Prostate gland (tissue), 2 donors: ENCODE measurements around the gene RUSF1. TPM values are rescaled to one million over a fixed set of nuclear protein-coding genes. Genes with fewer than 3 reads are reported as not detected.

Source experiments
- DNase-seq: peaks from one replicate; pipeline ENCODE4 v3.0.0-alpha.2; 2019; ENCODE audit warnings: low spot score
- H3K27ac ChIP-seq, 2 donors: fragments of 200-600 bp; sonication (generic); 2 replicates each; pipeline ENCODE4 v1.5.1; 2017 to 2019
- H3K27me3 ChIP-seq: fragments of 200-600 bp; sonication (generic); replicated peaks from 2 replicates; pipeline ENCODE4 v1.5.1; 2019; ENCODE audit not compliant: insufficient read depth
- H3K36me3 ChIP-seq, 2 donors: fragments of 200-600 bp; sonication (generic); 1 replicate in 1 of 2; 2 replicates in 1 of 2; pipeline versions ENCODE4 v1.5.1 to v1.8.1; 2017 to 2019
- H3K4me1 ChIP-seq: fragments of 200-600 bp; sonication (generic); replicated peaks from 2 replicates; pipeline ENCODE4 v1.5.1; 2019
- H3K4me3 ChIP-seq, 2 donors: fragments of 200-600 bp; sonication (generic); 2 replicates each; pipeline ENCODE4 v1.5.1; 2017 to 2019
- H3K9me3 ChIP-seq: fragments of 200-600 bp; sonication (generic); 2 replicates; pipeline ENCODE4 v1.5.1; 2017
- POLR2A ChIP-seq: fragments of 450-650 bp; IDR thresholded peaks from one replicate; pipeline ENCODE4 v1.6.1; 2016; ENCODE audit warnings: antibody characterized with exemption, mild to moderate bottlenecking
- POLR2AphosphoS5 ChIP-seq: sonication (generic); formaldehyde crosslinking; IDR thresholded peaks from one replicate; pipeline ENCODE4 v1.6.1; 2017; ENCODE audit warnings: antibody characterized with exemption
- WGBS: methylation state at CpG from one replicate; pipeline ENCODE4 v1.1.5; 2018; 5-methylcytosine and 5-hydroxymethylcytosine counted together
- intact Hi-C: fragments of 100-400 bp; cut with DNase I; formaldehyde crosslinking; loops from one replicate; pipeline ENCODE4 v1.14.2; 2022
- total RNA-seq, 2 donors: library from RNA; depleted of rRNA; stranded (reverse); fragments of >200 nt; gene quantifications; one replicate each; pipeline ENCODE4 v1.1.0, GENCODE V29; 2016
- TF ChIP-seq, protein P1 (sequence below), 4 experiments: fragments of 200-600 bp in 2 of 4; fragments of 450-650 bp in 2 of 4; sonication (generic) in 2 of 4; IDR thresholded peaks; 1 replicate in 3 of 4; 2 replicates in 1 of 4; pipeline ENCODE4 v1.5.1; 2016 to 2019; ENCODE audit warnings: antibody characterized with exemption in 4 of 4, mild to moderate bottlenecking in 2 of 4, moderate library complexity in 2 of 4

The RUSF1 gene
- total RNA-seq, 2 donors from 2014 or later, result 142 to 153 TPM

DNA sequence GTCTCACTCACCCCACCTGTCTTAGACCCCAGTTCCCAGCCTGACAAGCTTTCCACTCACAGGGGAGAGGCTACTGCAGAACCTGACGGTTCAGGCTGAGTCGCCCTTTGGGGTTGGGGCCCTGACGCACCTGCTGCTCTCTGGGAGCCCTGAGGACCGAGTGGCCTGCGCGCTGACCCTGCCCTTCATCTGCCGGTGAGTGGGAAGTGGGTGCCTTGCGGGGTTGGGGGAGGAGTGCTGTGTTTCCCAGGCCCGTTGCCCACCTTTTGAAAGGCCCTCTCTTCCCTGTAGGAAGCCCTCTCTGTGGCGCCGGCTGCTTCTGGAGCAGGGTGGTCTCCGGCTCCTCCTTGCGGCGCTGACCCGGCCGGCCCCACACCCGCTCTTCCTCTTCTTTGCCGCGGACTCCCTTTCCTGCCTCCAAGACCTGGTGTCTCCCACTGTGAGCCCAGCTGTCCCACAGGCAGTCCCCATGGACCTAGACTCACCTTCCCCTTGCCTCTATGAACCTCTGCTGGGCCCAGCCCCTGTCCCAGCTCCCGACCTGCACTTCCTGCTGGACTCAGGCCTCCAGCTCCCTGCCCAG, 42.3 kb downstream of the RUSF1 start:
- 92% methylated on average over 20 of the region's 20 CpGs for WGBS
- no peak for TF ChIP-seq POLR2AphosphoS5
- no peak for TF ChIP-seq POLR2A
- TF ChIP-seq, protein P1, sequence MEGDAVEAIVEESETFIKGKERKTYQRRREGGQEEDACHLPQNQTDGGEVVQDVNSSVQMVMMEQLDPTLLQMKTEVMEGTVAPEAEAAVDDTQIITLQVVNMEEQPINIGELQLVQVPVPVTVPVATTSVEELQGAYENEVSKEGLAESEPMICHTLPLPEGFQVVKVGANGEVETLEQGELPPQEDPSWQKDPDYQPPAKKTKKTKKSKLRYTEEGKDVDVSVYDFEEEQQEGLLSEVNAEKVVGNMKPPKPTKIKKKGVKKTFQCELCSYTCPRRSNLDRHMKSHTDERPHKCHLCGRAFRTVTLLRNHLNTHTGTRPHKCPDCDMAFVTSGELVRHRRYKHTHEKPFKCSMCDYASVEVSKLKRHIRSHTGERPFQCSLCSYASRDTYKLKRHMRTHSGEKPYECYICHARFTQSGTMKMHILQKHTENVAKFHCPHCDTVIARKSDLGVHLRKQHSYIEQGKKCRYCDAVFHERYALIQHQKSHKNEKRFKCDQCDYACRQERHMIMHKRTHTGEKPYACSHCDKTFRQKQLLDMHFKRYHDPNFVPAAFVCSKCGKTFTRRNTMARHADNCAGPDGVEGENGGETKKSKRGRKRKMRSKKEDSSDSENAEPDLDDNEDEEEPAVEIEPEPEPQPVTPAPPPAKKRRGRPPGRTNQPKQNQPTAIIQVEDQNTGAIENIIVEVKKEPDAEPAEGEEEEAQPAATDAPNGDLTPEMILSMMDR (IDR thresholded peaks at IDR 0.05), result no peak
- no peaks in the 10 kb centered on the region for H3K27me3 ChIP-seq
- H3K36me3 ChIP-seq, result peaks cover 2 to 16% of the 10 kb centered on the region in 2 donors
- H3K9me3 ChIP-seq, result no peaks in the 10 kb centered on the region
- DNase-seq, result no peak
- H3K4me3 ChIP-seq, result no peak overlapping the region
- H3K27ac ChIP-seq, result no peak overlapping the region
- intact Hi-C loops, result no loop called here
- no peaks in the 10 kb centered on the region for H3K4me1 ChIP-seq

DNA sequence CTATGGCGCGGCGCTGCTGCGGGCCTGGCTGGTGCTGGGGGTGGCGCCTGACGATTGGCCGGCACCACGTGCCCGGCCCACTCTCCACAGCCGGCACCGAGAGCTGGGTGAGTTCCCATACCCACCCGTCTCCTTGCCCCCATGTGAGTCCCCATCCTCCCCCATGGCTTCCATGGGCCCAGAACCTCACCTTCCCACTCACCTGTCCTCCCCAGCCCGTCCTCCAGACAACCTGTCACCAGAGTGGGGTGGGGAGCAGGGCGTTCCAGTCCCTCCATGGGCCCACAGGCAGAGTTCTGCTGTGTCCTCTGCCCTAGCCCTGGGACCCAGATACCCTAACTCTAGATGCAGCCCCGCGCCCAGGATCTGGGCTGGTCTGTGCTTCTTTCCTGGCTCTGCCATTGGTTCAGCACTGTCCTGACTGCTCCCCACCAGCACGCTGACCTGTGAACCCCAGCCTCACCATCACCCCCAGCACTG, 43.4 kb downstream of the RUSF1 start:
- no peak for DNase-seq
- intact Hi-C loops, result loop anchor here (5.0 kb wide), 1 partner anchor 407 kb away; the partner anchor contains the start of gene ZNF267

DNA sequence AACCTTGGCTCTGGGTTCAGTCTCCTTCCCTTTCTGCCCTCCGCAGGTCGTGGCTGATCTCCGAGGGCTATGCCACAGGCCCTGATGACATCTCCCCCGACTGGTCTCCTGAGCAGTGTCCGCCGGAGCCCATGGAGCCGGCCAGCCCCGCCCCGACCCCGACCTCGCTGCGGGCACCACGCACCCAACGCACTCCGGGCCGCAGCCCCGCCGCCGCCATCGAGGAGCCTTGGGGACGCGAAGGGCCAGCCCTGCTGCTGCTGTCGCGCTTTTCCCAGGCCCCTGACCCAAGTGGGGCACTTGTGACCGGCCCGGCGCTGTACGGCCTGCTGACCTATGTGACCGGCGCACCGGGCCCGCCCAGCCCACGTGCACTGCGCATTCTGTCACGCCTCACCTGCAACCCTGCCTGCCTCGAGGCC, 43.8 kb downstream of the RUSF1 start:
- WGBS, result 95% methylated on average over 36 of the region's 36 CpGs
- no peak for TF ChIP-seq POLR2A
- intact Hi-C loops, result loop anchor here (5.0 kb wide), 1 partner anchor 408 kb away; the partner anchor contains the start of gene ZNF267
- H3K27me3 ChIP-seq, result no peaks in the 10 kb centered on the region
- no peaks in the 10 kb centered on the region for H3K4me1 ChIP-seq
- DNase-seq, result no peak
- no peak overlapping the region for H3K4me3 ChIP-seq
- H3K36me3 ChIP-seq, result peaks cover 2 to 16% of the 10 kb centered on the region in 2 donors
- no peaks in the 10 kb centered on the region for H3K9me3 ChIP-seq
- no peak overlapping the region for H3K27ac ChIP-seq

More for the DNA sequence above, 43.4 kb downstream of the RUSF1 start:
- 91% methylated on average over 17 of the region's 17 CpGs for WGBS
- Histone ChIP-seq H3K9me3 (no peaks in the 10 kb centered on the region), H3K27me3 (no peaks in the 10 kb centered on the region), H3K36me3 (peaks cover 2 to 16% of the 10 kb centered on the region in 2 donors), H3K4me3 (no peak overlapping the region), H3K27ac (no peak overlapping the region), H3K4me1 (no peaks in the 10 kb centered on the region)
- TF ChIP-seq POLR2A, result no peak
- no peak for TF ChIP-seq POLR2AphosphoS5

DNA sequence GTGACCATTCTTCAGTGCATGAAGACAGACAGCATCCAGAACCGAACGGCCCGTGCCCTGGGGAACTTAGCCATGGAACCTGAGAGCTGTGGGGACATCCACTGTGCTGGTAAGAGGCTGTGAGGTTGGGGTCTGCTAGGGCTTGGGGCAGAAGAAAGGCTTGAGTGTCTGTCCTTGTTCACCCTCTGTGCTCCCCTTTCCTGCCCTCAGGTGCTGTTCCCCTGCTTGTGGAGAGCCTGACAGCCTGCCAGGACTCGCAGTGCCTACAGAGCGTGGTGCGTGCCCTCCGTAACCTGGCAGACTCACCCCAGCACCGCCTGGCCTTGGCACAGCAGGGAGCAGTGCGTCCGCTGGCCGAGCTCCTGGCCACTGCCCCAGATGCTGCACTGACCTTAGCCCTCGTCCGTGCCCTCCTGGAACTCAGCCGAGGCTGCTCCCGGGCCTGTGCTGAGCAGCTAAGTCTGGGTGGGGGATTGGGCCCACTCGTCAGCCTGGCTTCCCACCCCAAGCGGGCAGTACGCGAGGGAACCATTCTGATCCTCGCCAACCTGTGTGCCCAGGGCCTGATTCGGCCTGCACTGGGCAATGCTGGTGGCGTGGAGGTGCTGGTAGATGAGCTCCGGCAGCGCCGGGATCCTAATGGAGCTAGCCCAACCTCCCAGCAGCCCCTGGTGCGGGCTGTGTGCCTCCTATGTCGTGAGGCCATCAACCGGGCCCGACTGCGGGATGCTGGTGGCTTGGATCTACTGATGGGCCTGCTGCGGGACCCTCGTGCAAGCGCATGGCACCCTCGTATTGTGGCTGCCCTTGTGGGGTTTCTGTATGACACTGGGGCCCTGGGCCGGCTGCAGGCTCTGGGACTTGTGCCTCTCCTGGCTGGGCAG, 46.0 kb downstream of the RUSF1 start:
- peaks cover 2 to 16% of the 10 kb centered on the region in 2 donors for H3K36me3 ChIP-seq
- no peak for DNase-seq
- no peaks in the 10 kb centered on the region for H3K9me3 ChIP-seq
- intact Hi-C loops, result loop anchor here (5.0 kb wide), 1 partner anchor 410 kb away; the partner anchor contains the start of gene ZNF267
- TF ChIP-seq, protein P1 (IDR thresholded peaks at IDR 0.05), result no peak
- TF ChIP-seq POLR2A (no peak), POLR2AphosphoS5 (no peak)
- peaks cover 9% of the 10 kb centered on the region for H3K4me1 ChIP-seq
- no peak overlapping the region for H3K4me3 ChIP-seq
- H3K27ac ChIP-seq, result no peak overlapping the region
- no peaks in the 10 kb centered on the region for H3K27me3 ChIP-seq
- 93% methylated on average over 32 of the region's 35 CpGs for WGBS

DNA sequence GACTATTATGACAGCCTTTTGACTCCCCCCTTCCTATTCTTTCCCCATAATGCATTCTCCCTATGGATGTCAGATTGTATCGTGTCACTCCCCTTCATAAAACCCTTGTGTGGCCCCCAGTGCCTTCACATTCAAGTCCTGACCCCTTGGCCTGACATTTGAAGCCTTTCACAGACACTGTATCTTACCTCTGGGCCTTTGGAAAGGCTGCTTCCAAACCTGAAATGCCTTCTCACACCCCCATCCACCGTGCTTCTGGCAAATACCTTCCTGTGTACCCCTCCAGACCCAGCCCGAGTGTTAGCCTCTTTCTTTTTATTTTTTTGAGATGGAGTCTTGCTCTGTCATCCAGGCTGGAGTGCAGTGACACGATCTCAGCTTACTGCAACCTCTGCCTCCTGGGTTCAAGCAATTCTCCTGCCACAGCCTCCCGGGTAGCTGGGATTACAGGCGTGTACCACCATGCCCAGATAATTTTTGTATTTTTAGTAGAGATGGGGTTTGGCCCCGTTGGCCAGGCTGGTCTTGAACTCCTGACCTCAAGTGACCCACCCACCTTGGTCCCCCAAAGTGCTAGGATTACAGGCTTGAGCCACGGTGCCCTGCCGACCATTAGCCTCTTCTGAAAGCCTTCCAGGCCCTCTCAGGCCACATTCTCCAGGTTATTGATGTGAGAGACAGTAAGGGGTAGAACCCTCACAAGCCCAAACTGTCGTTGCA, 46.8 kb downstream of the RUSF1 start:
- Histone ChIP-seq H3K4me1 (peaks cover 16% of the 10 kb centered on the region), H3K27ac (no peak overlapping the region), H3K4me3 (no peak overlapping the region), H3K27me3 (no peaks in the 10 kb centered on the region), H3K36me3 (peaks cover 2 to 14% of the 10 kb centered on the region in 2 donors), H3K9me3 (no peaks in the 10 kb centered on the region)
- intact Hi-C loops, result loop anchor here (5.0 kb wide), 1 partner anchor 411 kb away; the partner anchor contains the start of gene ZNF267
- WGBS, result 85% methylated on average over 10 of the region's 10 CpGs
- no peak for DNase-seq
- no peak for TF ChIP-seq POLR2A
- no peak for TF ChIP-seq POLR2AphosphoS5
- TF ChIP-seq, protein P1 (IDR thresholded peaks at IDR 0.05), result no peak
